HG03095 (cell line): ENCODE measurements around the gene SOD2.

Source experiments
- ATAC-seq: cut with Tn5 transposase; IDR thresholded peaks from one replicate; pipeline ENCODE4 v1.9.1; 2021; ENCODE audit warnings: moderate library complexity; ENCODE audit not compliant: unreplicated experiment

Gene SOD2

DNA sequence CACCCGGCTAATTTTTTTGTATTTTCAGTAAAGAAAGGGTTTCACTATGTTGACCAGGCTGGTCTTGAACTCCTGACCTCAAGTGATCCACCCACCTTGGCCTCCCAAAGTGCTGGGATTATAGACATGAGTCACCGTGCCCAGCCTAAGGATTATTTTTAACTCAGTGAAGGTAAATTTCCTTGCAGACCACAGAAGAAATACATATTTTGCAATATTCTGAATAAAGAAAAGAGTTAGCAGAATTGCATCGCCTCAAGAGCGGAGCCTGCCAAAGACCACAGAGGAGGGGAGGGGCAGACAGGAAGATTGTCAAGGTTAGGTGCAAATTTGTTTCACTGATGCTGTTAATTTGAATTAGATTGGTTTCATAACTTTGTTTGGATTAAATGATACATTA is 47.4 kb downstream of the SOD2 start:
- ATAC-seq: no peak
